PC-3 (cell line): ENCODE measurements around the gene PLEKHG3. TPM values are rescaled to one million over a fixed set of nuclear protein-coding genes. Genes with fewer than 3 reads are reported as not detected.

Experiments used
- ATAC-seq: fragments of 200-7000 bp; cut with Tn5 transposase; 2 replicates; pipeline ENCODE4 v1.9.1; 2020; ENCODE audit warnings: mild to moderate bottlenecking, moderate library complexity
- BruUV-seq: library from RNA; stranded (reverse); fragments of 400-500 nt; replicated peaks from 2 replicates; lab custom pipeline; 2021; lab: Mats Ljungman, UMichigan
- CTCF ChIA-PET: fragments of 300-600 bp; sonication (Branson Sonifier 250); formaldehyde crosslinking; loops from one replicate; lab custom pipeline; 2022; ENCODE audit warnings: antibody characterized with exemption; lab: Charles Lee
- POLR2A ChIA-PET: fragments of 300-600 bp; sonication (Branson Sonifier 250); formaldehyde crosslinking; loops from one replicate; lab custom pipeline; 2022; ENCODE audit warnings: antibody characterized with exemption; ENCODE audit not compliant: unreplicated experiment; lab: Charles Lee
- DNase-seq: peaks from one replicate; pipeline ENCODE4 v3.0.0-alpha.2; 2015
- H2AFZ ChIP-seq: fragments of 300-600 bp; sonication (generic); 2 replicates; pipeline ENCODE4 v1.6.0; 2016; ENCODE audit warnings: antibody characterized with exemption, low read length
- H3F3A ChIP-seq: fragments of 300-600 bp; sonication (generic); one replicate; pipeline ENCODE4 v1.6.0; 2017; ENCODE audit warnings: antibody characterized with exemption, low read length, control low read depth, mild to moderate bottlenecking; ENCODE audit not compliant: unreplicated experiment
- H3K27ac ChIP-seq: fragments of 300-600 bp; sonication (generic); 2 replicates; pipeline ENCODE4 v1.5.1; 2016; ENCODE audit warnings: mild to moderate bottlenecking, low read length
- H3K27me3 ChIP-seq: fragments of 300-600 bp; sonication (generic); 2 replicates; pipeline ENCODE4 v1.6.1; 2016; ENCODE audit warnings: low read length, mixed read lengths
- H3K36me3 ChIP-seq: fragments of 300-600 bp; sonication (generic); 2 replicates; pipeline ENCODE4 v1.6.1; 2016; ENCODE audit warnings: low read depth, mixed run types, low read length, mixed read lengths
- H3K4me1 ChIP-seq: fragments of 300-600 bp; sonication (generic); 2 replicates; pipeline ENCODE4 v1.5.1; 2016; ENCODE audit warnings: low read length; ENCODE audit not compliant: insufficient read depth
- H3K4me2 ChIP-seq: fragments of 300-600 bp; sonication (generic); 2 replicates; pipeline ENCODE4 v1.6.0; 2016; ENCODE audit warnings: low read length
- H3K4me3 ChIP-seq: fragments of 300-600 bp; sonication (generic); 2 replicates; pipeline ENCODE4 v1.5.1; 2016; ENCODE audit warnings: mild to moderate bottlenecking, low read length, mixed read lengths
- H3K79me2 ChIP-seq: fragments of 300-600 bp; sonication (generic); 2 replicates; pipeline ENCODE4 v1.6.1; 2017; ENCODE audit warnings: low read length, mixed read lengths
- H3K9ac ChIP-seq: fragments of 300-600 bp; sonication (generic); 2 replicates; pipeline ENCODE4 v1.6.0; 2016; ENCODE audit warnings: mild to moderate bottlenecking, low read length
- H3K9me2 ChIP-seq: fragments of 300-600 bp; sonication (generic); replicated peaks from 2 replicates; pipeline ENCODE4 v1.6.1; 2016; ENCODE audit warnings: mixed run types, low read length, mixed read lengths
- H3K9me3 ChIP-seq: fragments of 300-600 bp; sonication (generic); 2 replicates; pipeline ENCODE4 v1.6.1; 2016; ENCODE audit warnings: low read length, mixed read lengths
- H4K20me1 ChIP-seq: fragments of 300-600 bp; sonication (generic); 2 replicates; pipeline ENCODE4 v1.6.1; 2016; ENCODE audit warnings: low read length, mixed read lengths
- CTCF ChIP-seq: fragments of 300-600 bp; sonication (generic); conservative IDR thresholded peaks from 2 replicates; pipeline ENCODE4 v1.5.1; 2017; ENCODE audit warnings: antibody characterized with exemption, low read depth, mild to moderate bottlenecking, low read length
- EZH2 ChIP-seq: fragments of 300-600 bp; sonication (generic); IDR thresholded peaks from one replicate; pipeline ENCODE4 v1.6.1; 2017; ENCODE audit warnings: antibody characterized with exemption, mild to moderate bottlenecking, low read length; ENCODE audit not compliant: unreplicated experiment
- EZH2phosphoT487 ChIP-seq: fragments of 300-600 bp; sonication (generic); IDR thresholded peaks from 2 replicates; pipeline ENCODE4 v1.6.1; 2018; ENCODE audit warnings: mild to moderate bottlenecking, antibody characterized with exemption, low read length, borderline replicate concordance
- intact Hi-C: fragments of 100-400 bp; cut with micrococcal nuclease; formaldehyde crosslinking; loops from 2 replicates; pipeline ENCODE4 v1.9.0; 2023
- total RNA-seq: library from RNA; depleted of rRNA; stranded (reverse); fragments of >200 nt; gene quantifications from 2 replicates; pipeline ENCODE4 v1.2.3, GENCODE V29; 2014

Gene PLEKHG3
- total RNA-seq, 1 experiment from 2014 or later: 49.6 TPM

DNA sequence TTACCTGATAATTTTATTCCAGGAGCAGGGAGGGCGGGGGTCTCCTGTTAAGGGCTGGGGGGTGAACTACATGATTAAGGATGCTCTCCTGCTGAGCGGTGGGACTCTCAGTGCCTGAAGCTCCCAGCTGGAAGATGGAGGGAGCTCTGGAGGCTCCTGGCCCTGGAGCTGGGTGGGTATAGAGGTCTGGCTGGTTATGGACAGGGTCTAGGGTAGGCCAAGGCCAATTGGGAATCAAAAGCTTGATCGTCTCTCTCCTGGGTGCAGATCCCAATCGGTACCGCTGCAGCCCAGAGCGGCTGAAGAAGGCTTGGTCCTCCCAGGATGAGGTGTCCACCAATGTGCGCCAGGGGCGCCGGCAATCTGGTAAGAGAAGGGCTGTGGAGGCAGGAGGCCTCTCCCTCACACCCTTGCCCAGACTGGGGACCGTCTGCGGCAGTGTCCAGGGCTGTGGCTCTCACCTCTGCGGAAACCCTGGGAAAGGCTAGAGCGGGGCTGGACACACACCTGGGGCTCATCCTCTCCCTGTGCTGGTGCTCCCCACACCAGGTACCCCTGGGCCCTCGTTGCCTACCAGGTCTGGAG, 28.4 kb downstream of the PLEKHG3 start:
- H3K27ac ChIP-seq: no peak overlapping the region
- DNase-seq: no peak
- H4K20me1 ChIP-seq: no peaks in the 10 kb centered on the region
- ChIA-PET POLR2A (no interaction called here), CTCF (no interaction called here)
- H3K9me2 ChIP-seq: no peaks in the 10 kb centered on the region
- peaks cover 33% of the 10 kb centered on the region for H3K36me3 ChIP-seq
- H3K9me3 ChIP-seq: no peaks in the 10 kb centered on the region
- H3K79me2 ChIP-seq: peaks cover 5% of the 10 kb centered on the region
- intact Hi-C loops: no loop called here
- no peak for ATAC-seq
- no peaks in the 10 kb centered on the region for H3F3A ChIP-seq
- TF ChIP-seq EZH2 (no peak), EZH2phosphoT487 (no peak), CTCF (no peak)
- no peaks in the 10 kb centered on the region for H3K27me3 ChIP-seq
- H3K9ac ChIP-seq: no peak overlapping the region
- H2AFZ ChIP-seq: no peak overlapping the region
- BruUV-seq: no TSS peak
- H3K4me2 ChIP-seq: no peak overlapping the region
- no peak overlapping the region for H3K4me3 ChIP-seq
- H3K4me1 ChIP-seq: no peaks in the 10 kb centered on the region

DNA sequence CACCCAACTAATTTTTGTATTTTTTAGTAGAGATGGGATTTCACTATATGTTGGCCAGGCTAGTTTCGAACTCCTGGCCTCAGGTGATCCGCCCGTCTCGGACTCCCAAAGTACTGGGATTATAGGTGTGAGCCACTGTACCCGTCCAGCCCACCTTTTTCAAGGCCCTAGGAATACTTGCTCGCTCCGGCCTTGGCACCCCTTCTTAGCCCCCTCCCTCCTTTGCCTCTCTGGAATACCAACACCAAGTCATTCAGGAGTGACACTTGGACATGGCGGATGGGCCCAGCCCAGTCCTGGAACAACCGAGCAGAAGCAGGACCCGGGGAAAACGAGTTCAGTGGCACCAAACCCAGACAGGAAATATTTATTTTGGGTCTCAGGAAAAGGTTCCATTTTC, 29.1 kb downstream of the PLEKHG3 start:
- POLR2A ChIA-PET: no interaction called here
- Histone ChIP-seq H3K4me1 (no peaks in the 10 kb centered on the region), H3K79me2 (no peaks in the 10 kb centered on the region), H3K4me3 (no peak overlapping the region), H3K36me3 (peaks cover 33% of the 10 kb centered on the region), H4K20me1 (no peaks in the 10 kb centered on the region), H3K9me3 (no peaks in the 10 kb centered on the region), H3K27me3 (no peaks in the 10 kb centered on the region), H3K9me2 (no peaks in the 10 kb centered on the region), H3F3A (no peaks in the 10 kb centered on the region), H3K27ac (no peak overlapping the region), H3K4me2 (no peak overlapping the region), H2AFZ (no peak overlapping the region), H3K9ac (no peak overlapping the region)
- intact Hi-C loops: no loop called here
- CTCF ChIA-PET: no interaction called here
- TF ChIP-seq CTCF: no peak
- no peak for TF ChIP-seq EZH2
- TF ChIP-seq EZH2phosphoT487: no peak
- DNase-seq (no peak), ATAC-seq (no peak)
- BruUV-seq: no TSS peak

- Histone ChIP-seq H3K9me2 (no peaks in the 10 kb centered on the region), H3K9ac (no peak overlapping the region), H3K4me3 (no peak overlapping the region), H3K79me2 (no peaks in the 10 kb centered on the region), H3K36me3 (peaks cover 28% of the 10 kb centered on the region; the same call in 1 of the 2 replicates), H3K4me2 (no peak overlapping the region), H4K20me1 (no peaks in the 10 kb centered on the region), H3K9me3 (no peaks in the 10 kb centered on the region), H3F3A (no peaks in the 10 kb centered on the region), H3K4me1 (no peaks in the 10 kb centered on the region), H3K27me3 (no peaks in the 10 kb centered on the region), H2AFZ (no peak overlapping the region), H3K27ac (no peak overlapping the region)
- TF ChIP-seq CTCF (no peak), EZH2 (no peak), EZH2phosphoT487 (no peak)
- BruUV-seq: no TSS peak
- POLR2A ChIA-PET: no interaction called here
- DNase-seq: no peak
- CTCF ChIA-PET: no interaction called here
- intact Hi-C loops: no loop called here
- no peak for ATAC-seq
Measured at GRCh38 chr14:64733899-64734298, 29.7 kb downstream of the PLEKHG3 start.
